ENCODE measurements around the gene SYNJ2.

DNA sequence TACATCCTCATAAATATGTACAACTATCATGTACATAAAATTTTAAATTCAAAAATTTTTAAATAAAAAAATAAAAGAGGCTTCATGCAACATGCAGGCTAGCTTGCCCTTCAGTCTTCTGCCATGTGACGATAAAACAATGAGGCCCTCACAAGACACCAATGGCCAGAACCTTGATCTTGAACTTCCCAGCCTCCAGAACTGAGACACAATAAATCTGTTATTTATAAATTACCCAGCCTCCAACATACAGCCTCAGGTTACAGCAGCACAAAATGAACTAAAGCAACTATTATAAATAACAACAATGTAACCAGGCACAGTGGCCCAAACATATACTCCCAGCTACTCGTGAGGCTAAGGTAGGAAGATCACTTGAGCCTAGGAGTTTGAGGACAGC lies 143.6 kb downstream of the SYNJ2 start:
- TF ChIP-seq EZH2 (IDR thresholded peaks at IDR 0.05; ENCODE audit: insufficient read depth, poor library complexity, severe bottlenecking), result no peak
- no peak for TF ChIP-seq EZH2phosphoT487 (IDR thresholded peaks at IDR 0.05; ENCODE audit: insufficient read depth, low read depth)
